Measurements from ENCODE around the gene AMHR2. TPM values are rescaled to one million over a fixed set of nuclear protein-coding genes. Genes with fewer than 3 reads are reported as not detected.

The AMHR2 gene
- total RNA-seq, 1 experiment from 2014 or later, result not detected

DNA sequence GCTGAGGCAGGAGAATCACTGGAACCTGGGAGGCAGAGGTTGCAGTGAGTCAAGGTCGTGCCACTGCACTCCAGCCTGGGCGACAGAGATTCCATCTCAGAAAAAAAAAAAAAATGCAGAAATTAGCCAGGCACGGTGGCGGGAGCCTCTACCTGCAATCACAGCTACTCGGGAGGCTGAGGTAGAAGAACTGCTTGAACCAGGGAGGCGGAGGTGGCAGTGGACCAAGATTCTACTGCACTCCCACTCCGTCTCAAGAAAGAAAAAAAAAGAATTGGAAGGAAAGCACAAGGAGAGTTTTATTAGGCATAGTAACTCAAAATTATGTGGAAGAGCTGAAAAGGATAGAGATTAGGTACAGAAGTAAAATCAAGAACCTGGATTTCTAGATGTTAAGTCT, 20.8 kb upstream of the AMHR2 start:
- H2BK15ac ChIP-seq (ENCODE audit: low read depth, low read length), result no peak overlapping the region
- DNase-seq, result no peak
- no peaks in the 10 kb centered on the region for H3K9me3 ChIP-seq (ENCODE audit: control insufficient read depth, low read depth, low read length)
- H4K5ac ChIP-seq (ENCODE audit: insufficient read length, low read depth, low read length), result no peak overlapping the region
- H3K27me3 Mint-ChIP-seq (ENCODE audit: low read depth), result no peaks in the 10 kb centered on the region
- no peak overlapping the region for H3K4me2 ChIP-seq (ENCODE audit: insufficient read depth, insufficient read length, low read length)
- H3K56ac ChIP-seq (ENCODE audit: insufficient read length, low read depth, low read length), result no peak overlapping the region
- H3K23me2 ChIP-seq (ENCODE audit: insufficient read length, low read depth, low read length, poor library complexity, severe bottlenecking), result no peaks in the 10 kb centered on the region
- H3K4me3 Mint-ChIP-seq, result no peak overlapping the region
- no CpG with 5 or more reads among the region's 7 CpGs for WGBS (ENCODE audit: extremely low coverage, insufficient read length, low lambda C conversion rate)
- no peaks in the 10 kb centered on the region for H3K4me1 ChIP-seq (ENCODE audit: insufficient read depth, low read length)
- H3K79me2 ChIP-seq (ENCODE audit: insufficient read depth, low read length), result no peaks in the 10 kb centered on the region; the same call in 1 of the 2 replicates
- H2BK12ac ChIP-seq (ENCODE audit: insufficient read length, low read depth, low read length), result no peak overlapping the region
- H3K9me3 Mint-ChIP-seq, result no peaks in the 10 kb centered on the region
- H4K20me1 ChIP-seq (ENCODE audit: control insufficient read depth, insufficient read depth, insufficient read length), result no peaks in the 10 kb centered on the region
- peaks cover 8 to 29% (median 19%) of the 10 kb centered on the region in 3 experiments for H3K36me3 Mint-ChIP-seq (ENCODE audit: insufficient read depth in 1 of 3, low read depth in 3 of 3)
- peak overlapping the region in 2 of 3 experiments; percentile 53 to 90; a peak in 2 of 7 replicates for H3K27ac Mint-ChIP-seq
- no peak overlapping the region for H2BK120ac ChIP-seq (ENCODE audit: low read depth, low read length, poor library complexity, severe bottlenecking)
- H2AK5ac ChIP-seq (ENCODE audit: insufficient read length, low read length), result no peak overlapping the region
- H3K4ac ChIP-seq (ENCODE audit: low read depth, low read length), result no peak overlapping the region
- no peak overlapping the region for H2BK20ac ChIP-seq (ENCODE audit: low read depth, low read length, poor library complexity, severe bottlenecking)
- H3K14ac ChIP-seq (ENCODE audit: insufficient read depth, low read length), result no peak overlapping the region
- no peak overlapping the region for H2AFZ ChIP-seq (ENCODE audit: low read length)
- no peak overlapping the region for H3K27ac ChIP-seq (ENCODE audit: insufficient read length, low read depth, low read length)
- no peak overlapping the region for H3K18ac ChIP-seq (ENCODE audit: insufficient read length, low read depth, low read length)
- H3K27me3 ChIP-seq (ENCODE audit: insufficient read depth, low read length), result no peaks in the 10 kb centered on the region
- H4K91ac ChIP-seq (ENCODE audit: insufficient read length, low read depth, low read length), result no peak overlapping the region
- no peak overlapping the region for H2BK5ac ChIP-seq (ENCODE audit: insufficient read length, low read length)
- H3K9ac ChIP-seq (ENCODE audit: extremely low read depth, insufficient read length, low read length), result no peak overlapping the region
- peaks cover 2% of the 10 kb centered on the region for H3K79me1 ChIP-seq (ENCODE audit: insufficient read depth, low read depth, low read length, poor library complexity, severe bottlenecking)
- H3K23ac ChIP-seq (ENCODE audit: insufficient read length, low read depth, low read length), result no peak overlapping the region
- TF ChIP-seq, protein P1, sequence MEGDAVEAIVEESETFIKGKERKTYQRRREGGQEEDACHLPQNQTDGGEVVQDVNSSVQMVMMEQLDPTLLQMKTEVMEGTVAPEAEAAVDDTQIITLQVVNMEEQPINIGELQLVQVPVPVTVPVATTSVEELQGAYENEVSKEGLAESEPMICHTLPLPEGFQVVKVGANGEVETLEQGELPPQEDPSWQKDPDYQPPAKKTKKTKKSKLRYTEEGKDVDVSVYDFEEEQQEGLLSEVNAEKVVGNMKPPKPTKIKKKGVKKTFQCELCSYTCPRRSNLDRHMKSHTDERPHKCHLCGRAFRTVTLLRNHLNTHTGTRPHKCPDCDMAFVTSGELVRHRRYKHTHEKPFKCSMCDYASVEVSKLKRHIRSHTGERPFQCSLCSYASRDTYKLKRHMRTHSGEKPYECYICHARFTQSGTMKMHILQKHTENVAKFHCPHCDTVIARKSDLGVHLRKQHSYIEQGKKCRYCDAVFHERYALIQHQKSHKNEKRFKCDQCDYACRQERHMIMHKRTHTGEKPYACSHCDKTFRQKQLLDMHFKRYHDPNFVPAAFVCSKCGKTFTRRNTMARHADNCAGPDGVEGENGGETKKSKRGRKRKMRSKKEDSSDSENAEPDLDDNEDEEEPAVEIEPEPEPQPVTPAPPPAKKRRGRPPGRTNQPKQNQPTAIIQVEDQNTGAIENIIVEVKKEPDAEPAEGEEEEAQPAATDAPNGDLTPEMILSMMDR (conservative IDR thresholded peaks at IDR 0.05), result no peak
- H4K8ac ChIP-seq (replicated peaks; ENCODE audit: insufficient read length, low read depth, low read length), result no peak overlapping the region
- no peak overlapping the region for H3T11ph ChIP-seq (ENCODE audit: low read length)
- no peaks in the 10 kb centered on the region for H3K4me1 Mint-ChIP-seq
